ENCODE data around the gene ADCY10. TPM values are rescaled to one million over a fixed set of nuclear protein-coding genes. Genes with fewer than 3 reads are reported as not detected.

Gene ADCY10
- total and polyA plus RNA-seq, 9 of the 15 experiments (the other 6 are each of a cell fraction or from before 2014, with no cell fraction given), result 0.08 to 0.86 (median 0.22) TPM

DNA sequence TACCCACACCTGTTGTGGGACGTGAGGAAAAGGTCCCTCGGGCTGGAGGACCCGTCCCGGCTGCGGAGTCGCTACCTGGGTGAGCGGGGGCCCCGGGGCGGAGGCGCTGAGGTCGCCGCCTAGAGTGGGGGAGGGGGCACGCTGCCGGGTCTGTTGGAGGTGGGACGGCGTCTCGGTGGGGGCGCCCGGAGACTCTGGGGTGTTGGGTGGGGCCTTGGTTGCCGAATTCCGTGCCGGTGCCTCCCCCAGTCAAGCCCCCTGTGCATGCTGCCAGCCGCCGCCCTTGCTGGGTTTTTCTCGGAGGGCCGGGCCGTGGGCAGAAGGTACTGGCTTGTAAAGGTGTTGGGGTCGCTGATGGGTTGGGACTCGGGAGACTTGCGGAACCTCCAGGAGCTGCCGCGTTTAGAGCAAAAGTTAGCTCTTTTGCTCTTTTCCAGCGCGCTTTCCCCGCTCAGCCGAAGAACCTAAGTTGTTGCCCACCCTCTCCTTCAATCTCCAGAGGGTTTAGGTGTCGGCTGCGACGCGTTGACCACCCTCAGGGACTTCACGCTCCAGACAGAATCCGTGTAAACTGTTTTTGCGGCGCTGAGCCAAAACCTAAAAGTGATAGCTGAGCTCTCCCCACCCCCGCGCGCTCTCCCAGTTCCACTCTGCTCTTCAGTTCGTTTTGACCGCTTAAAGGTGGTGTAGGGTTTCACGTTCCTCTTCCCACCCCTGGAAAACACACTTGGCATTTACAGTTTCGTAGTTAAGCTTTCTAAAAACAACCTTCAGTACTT, 23.2 kb upstream of the ADCY10 start, which contains the start of gene MPC2 (continued):
- no peak for TF ChIP-seq JUND (IDR thresholded peaks at IDR 0.05; ENCODE audit: borderline replicate concordance, low read depth, low read length)
- TF ChIP-seq JUND (tag; IDR thresholded peaks at IDR 0.05; ENCODE audit: borderline replicate concordance, low read depth, low read length), result no peak; the same call in 2 of the 3 replicates
- peak; percentile 73; the same call in 1 of the 2 replicates for TF ChIP-seq MTA3 (IDR thresholded peaks at IDR 0.05; ENCODE audit: borderline replicate concordance)
- TF ChIP-seq FOXK2 (conservative IDR thresholded peaks at IDR 0.05 in 1 of 2, IDR thresholded peaks at IDR 0.05 in 1 of 2; ENCODE audit: low read depth in 2 of 2), result 0 out of 4 replicates have a peak, but pooled peaks have one; percentile 11 to 54
- TF ChIP-seq ZNF197 (CRISPR knock-in tag; IDR thresholded peaks at IDR 0.05; ENCODE audit: low read depth), result no peak
- TF ChIP-seq, protein P1, sequence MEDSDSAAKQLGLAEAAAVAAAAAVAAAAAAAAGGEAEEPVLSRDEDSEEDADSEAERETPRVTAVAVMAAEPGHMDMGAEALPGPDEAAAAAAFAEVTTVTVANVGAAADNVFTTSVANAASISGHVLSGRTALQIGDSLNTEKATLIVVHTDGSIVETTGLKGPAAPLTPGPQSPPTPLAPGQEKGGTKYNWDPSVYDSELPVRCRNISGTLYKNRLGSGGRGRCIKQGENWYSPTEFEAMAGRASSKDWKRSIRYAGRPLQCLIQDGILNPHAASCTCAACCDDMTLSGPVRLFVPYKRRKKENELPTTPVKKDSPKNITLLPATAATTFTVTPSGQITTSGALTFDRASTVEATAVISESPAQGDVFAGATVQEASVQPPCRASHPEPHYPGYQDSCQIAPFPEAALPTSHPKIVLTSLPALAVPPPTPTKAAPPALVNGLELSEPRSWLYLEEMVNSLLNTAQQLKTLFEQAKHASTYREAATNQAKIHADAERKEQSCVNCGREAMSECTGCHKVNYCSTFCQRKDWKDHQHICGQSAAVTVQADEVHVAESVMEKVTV (CRISPR knock-in tag; IDR thresholded peaks at IDR 0.05), result no peak
- TF ChIP-seq, protein P2, sequence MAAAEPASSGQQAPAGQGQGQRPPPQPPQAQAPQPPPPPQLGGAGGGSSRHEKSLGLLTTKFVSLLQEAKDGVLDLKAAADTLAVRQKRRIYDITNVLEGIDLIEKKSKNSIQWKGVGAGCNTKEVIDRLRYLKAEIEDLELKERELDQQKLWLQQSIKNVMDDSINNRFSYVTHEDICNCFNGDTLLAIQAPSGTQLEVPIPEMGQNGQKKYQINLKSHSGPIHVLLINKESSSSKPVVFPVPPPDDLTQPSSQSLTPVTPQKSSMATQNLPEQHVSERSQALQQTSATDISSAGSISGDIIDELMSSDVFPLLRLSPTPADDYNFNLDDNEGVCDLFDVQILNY (CRISPR knock-in tag; IDR thresholded peaks at IDR 0.05), result 0 out of 2 replicates have a peak, but pooled peaks have one; percentile 56
- no peak for TF ChIP-seq TEAD2 (tag; IDR thresholded peaks at IDR 0.05)
- TF ChIP-seq BCL6 (CRISPR knock-in tag; IDR thresholded peaks at IDR 0.05), result no peak
- TF ChIP-seq, protein P3, sequence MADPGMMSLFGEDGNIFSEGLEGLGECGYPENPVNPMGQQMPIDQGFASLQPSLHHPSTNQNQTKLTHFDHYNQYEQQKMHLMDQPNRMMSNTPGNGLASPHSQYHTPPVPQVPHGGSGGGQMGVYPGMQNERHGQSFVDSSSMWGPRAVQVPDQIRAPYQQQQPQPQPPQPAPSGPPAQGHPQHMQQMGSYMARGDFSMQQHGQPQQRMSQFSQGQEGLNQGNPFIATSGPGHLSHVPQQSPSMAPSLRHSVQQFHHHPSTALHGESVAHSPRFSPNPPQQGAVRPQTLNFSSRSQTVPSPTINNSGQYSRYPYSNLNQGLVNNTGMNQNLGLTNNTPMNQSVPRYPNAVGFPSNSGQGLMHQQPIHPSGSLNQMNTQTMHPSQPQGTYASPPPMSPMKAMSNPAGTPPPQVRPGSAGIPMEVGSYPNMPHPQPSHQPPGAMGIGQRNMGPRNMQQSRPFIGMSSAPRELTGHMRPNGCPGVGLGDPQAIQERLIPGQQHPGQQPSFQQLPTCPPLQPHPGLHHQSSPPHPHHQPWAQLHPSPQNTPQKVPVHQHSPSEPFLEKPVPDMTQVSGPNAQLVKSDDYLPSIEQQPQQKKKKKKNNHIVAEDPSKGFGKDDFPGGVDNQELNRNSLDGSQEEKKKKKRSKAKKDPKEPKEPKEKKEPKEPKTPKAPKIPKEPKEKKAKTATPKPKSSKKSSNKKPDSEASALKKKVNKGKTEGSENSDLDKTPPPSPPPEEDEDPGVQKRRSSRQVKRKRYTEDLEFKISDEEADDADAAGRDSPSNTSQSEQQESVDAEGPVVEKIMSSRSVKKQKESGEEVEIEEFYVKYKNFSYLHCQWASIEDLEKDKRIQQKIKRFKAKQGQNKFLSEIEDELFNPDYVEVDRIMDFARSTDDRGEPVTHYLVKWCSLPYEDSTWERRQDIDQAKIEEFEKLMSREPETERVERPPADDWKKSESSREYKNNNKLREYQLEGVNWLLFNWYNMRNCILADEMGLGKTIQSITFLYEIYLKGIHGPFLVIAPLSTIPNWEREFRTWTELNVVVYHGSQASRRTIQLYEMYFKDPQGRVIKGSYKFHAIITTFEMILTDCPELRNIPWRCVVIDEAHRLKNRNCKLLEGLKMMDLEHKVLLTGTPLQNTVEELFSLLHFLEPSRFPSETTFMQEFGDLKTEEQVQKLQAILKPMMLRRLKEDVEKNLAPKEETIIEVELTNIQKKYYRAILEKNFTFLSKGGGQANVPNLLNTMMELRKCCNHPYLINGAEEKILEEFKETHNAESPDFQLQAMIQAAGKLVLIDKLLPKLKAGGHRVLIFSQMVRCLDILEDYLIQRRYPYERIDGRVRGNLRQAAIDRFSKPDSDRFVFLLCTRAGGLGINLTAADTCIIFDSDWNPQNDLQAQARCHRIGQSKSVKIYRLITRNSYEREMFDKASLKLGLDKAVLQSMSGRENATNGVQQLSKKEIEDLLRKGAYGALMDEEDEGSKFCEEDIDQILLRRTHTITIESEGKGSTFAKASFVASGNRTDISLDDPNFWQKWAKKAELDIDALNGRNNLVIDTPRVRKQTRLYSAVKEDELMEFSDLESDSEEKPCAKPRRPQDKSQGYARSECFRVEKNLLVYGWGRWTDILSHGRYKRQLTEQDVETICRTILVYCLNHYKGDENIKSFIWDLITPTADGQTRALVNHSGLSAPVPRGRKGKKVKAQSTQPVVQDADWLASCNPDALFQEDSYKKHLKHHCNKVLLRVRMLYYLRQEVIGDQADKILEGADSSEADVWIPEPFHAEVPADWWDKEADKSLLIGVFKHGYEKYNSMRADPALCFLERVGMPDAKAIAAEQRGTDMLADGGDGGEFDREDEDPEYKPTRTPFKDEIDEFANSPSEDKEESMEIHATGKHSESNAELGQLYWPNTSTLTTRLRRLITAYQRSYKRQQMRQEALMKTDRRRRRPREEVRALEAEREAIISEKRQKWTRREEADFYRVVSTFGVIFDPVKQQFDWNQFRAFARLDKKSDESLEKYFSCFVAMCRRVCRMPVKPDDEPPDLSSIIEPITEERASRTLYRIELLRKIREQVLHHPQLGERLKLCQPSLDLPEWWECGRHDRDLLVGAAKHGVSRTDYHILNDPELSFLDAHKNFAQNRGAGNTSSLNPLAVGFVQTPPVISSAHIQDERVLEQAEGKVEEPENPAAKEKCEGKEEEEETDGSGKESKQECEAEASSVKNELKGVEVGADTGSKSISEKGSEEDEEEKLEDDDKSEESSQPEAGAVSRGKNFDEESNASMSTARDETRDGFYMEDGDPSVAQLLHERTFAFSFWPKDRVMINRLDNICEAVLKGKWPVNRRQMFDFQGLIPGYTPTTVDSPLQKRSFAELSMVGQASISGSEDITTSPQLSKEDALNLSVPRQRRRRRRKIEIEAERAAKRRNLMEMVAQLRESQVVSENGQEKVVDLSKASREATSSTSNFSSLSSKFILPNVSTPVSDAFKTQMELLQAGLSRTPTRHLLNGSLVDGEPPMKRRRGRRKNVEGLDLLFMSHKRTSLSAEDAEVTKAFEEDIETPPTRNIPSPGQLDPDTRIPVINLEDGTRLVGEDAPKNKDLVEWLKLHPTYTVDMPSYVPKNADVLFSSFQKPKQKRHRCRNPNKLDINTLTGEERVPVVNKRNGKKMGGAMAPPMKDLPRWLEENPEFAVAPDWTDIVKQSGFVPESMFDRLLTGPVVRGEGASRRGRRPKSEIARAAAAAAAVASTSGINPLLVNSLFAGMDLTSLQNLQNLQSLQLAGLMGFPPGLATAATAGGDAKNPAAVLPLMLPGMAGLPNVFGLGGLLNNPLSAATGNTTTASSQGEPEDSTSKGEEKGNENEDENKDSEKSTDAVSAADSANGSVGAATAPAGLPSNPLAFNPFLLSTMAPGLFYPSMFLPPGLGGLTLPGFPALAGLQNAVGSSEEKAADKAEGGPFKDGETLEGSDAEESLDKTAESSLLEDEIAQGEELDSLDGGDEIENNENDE (IDR thresholded peaks at IDR 0.05; ENCODE audit: low read depth, low read length), result no peak
- TF ChIP-seq BACH1 (tag; IDR thresholded peaks at IDR 0.05), result no peak; the same call in 1 of the 2 replicates
- TF ChIP-seq CBFA2T2 (conservative IDR thresholded peaks at IDR 0.05), result no peak
